HG03432 (cell line): ENCODE results near the gene AGAP3.

Source experiments
- ATAC-seq: cut with Tn5 transposase; IDR thresholded peaks from one replicate; pipeline ENCODE4 v1.9.1; 2021; ENCODE audit warnings: mild to moderate bottlenecking, moderate library complexity; ENCODE audit not compliant: unreplicated experiment

The AGAP3 gene

GRCh38 chr7:151107882-151108281 is 21.6 kb downstream of the AGAP3 start:
- no peak for ATAC-seq

GRCh38 chr7:151109094-151110048 is 23.1 kb downstream of the AGAP3 start:
- ATAC-seq: no peak

GRCh38 chr7:151110236-151110940 is 24.1 kb downstream of the AGAP3 start:
- ATAC-seq: no peak

GRCh38 chr7:151110941-151111645 is 24.8 kb downstream of the AGAP3 start:
- ATAC-seq: peak; percentile 86

- ATAC-seq: no peak
Measured at GRCh38 chr7:151113344-151114150, 27.3 kb downstream of the AGAP3 start.

- no peak for ATAC-seq
Measured at GRCh38 chr7:151114151-151115090, 28.1 kb downstream of the AGAP3 start.

GRCh38 chr7:151115121-151115835 is 29.0 kb downstream of the AGAP3 start:
- no peak for ATAC-seq

GRCh38 chr7:151115836-151116418 is 29.7 kb downstream of the AGAP3 start:
- no peak for ATAC-seq

- ATAC-seq: no peak
Measured at GRCh38 chr7:151116603-151117440, 30.5 kb downstream of the AGAP3 start.

GRCh38 chr7:151117565-151117964 is 31.3 kb downstream of the AGAP3 start:
- no peak for ATAC-seq

- ATAC-seq: no peak
Measured at GRCh38 chr7:151118108-151119054, 32.1 kb downstream of the AGAP3 start.

- no peak for ATAC-seq
Measured at GRCh38 chr7:151119055-151119415, 32.8 kb downstream of the AGAP3 start.

- ATAC-seq: no peak
Measured at GRCh38 chr7:151119902-151120301, 33.6 kb downstream of the AGAP3 start.

- ATAC-seq: no peak
Measured at GRCh38 chr7:151120896-151121295, 34.6 kb downstream of the AGAP3 start.

GRCh38 chr7:151121380-151122170 is 35.3 kb downstream of the AGAP3 start:
- ATAC-seq: no peak

- ATAC-seq: no peak
Measured at GRCh38 chr7:151122276-151122675, 36.0 kb downstream of the AGAP3 start.
